T-helper 1 cell (primary cell): ENCODE measurements around the gene CTNNA2.

Experiments used
- DNase-seq, 5 donors: peaks; one replicate each; pipeline ENCODE4 v3.0.0-alpha.2; 2012 to 2020

Gene CTNNA2

DNA sequence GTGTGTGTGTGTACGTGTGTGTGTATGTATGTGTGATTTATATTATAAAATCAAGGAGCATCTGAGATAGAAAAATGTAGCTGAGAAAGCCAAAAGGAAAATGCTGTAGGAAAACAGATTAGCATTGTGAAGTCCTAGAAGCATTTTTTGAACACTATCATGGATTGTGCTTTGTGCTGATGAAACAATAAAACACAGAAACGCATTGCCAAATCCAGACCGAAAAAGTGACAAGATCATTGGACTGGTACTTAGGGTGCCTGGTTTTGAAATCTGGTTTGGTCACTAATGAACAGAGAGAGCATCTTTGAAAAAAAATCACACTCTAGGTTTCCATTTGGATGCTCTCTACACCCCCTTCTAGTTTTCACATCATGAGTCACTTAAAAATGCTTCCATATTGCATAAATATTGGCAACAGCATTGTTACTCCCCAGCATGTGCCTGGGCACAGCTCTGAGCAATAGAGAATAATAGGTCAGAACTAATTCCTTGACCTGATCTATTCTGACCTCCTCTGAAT, 1006.3 kb downstream of the CTNNA2 start:
- DNase-seq = no peak

DNA sequence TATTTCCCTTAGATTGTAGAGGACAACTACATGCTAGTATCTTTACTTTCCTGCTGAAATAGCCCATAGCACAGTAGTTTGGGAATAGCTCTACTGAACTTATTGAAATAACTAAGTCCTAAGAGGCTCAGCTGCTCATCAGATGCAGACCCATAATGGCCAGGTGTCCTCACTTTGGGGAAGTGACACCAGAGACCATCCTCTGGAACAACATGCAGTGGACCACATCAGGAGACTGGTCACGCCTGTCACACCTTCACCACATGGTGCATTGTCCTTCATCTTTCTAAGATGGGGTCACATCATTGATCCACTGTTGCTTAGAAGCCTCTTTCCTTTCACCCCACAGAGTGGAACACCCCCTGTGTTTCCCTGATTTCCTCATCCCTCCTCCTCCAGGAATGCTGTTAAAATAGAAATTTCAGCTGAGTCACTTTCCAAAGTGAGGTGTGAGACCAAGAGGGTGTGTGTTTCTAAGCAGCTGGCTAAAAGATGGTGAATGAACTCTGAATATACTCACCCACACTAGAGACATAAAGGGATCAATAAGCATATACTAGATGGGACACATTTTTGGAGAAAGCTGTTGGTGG, 1006.9 kb downstream of the CTNNA2 start:
- DNase-seq = no peak

DNA sequence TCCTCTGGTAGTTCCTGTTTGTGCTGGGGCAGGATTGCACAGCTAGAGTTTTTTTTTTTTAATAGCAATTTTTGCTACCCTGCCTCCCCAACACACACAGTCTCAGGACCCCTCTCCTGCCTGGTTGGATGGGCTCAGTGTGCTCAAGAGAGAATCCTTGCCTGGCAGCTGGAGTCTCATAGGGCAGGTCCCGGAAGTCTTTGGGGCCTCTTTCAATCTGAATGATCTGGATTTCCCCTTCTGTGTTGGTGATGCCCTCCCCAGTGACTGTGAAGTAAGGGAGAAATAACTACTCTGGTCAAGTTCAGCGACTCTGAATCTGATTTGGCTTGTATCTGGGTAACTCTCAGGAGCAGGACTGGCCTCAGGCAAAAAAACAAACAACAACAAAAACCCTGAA, 1012.3 kb downstream of the CTNNA2 start:
- no peak for DNase-seq

DNA sequence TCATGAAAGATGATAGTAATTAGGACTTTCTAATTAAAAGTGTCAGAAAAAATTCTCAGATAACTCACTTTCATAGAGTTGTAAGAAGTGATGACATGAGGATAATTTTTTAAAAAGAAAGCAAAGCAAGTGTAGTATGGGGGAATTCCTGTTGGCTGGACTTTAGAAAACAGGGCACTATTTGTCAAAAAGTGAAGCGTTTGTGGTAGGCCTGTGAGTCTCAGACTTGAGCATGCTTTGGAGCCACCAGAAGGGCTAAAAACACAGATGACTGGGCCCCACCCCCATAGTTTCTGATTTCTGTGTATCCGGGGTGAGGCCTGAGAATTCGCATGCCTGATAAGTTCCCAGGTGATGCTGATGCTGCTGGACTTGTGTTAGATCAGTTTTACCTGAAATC, 1014.3 kb downstream of the CTNNA2 start:
- no peak for DNase-seq

DNA sequence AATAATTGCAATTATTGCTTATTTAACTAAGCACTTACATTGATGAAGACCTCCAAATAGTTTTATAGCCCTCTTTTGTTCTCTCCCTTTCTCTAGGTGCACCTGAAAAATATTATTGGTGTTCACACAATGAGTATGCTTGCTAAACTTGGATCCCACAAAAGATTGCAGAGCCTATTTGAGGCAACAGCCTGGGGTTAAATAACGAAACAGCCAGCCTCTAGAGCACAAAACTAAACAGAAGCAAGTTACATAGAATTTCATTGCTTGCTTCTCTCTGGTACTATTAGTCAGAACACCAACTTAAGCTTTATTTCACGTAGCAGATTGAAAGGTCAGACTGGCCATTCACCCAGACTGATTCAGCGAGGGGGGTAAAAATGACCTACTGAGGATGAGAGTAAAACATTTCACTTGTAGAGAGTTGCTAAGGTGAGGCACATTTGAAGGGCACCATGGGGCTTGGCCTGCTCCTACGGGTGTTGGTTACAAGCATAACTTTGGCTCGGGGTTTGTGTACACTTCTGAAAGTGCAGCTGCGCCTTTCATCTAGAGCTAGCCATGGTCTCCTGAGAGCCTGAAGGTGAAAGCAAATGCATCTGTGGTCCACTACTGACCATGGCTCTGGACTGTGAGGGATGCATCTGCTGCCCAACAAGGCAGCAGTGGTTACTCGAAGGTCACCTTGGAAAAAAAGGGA, 1016.8 kb downstream of the CTNNA2 start:
- no peak for DNase-seq

DNA sequence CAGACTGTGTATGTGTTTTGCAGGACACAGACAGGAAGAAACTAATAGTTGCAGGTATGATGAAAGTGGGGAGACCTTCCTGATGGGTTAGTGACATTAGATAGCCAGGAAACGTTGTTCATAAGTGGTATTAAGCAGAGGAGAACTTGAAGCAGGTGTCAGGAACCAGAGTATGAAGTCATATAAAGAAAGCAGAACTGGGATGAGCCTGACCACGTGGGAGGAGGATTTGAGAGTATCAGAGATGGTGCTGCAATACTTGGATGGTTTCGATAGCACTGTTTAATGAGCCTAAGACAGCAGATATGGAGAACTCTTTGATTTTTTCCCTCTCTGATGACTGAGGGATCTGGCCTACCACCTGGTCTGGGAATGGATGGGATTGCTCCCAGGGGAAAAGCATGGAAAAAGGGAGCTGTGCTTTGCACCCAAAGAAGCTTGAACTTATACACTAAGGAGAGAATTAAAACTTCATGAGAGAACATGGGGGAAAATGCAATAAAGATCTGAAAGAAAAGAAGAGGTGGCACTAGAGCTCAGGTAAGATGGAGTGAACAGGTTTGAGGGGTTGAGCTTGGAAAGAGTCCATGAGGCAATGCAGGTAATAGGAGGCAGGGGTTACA, 1017.7 kb downstream of the CTNNA2 start:
- DNase-seq = no peak

DNA sequence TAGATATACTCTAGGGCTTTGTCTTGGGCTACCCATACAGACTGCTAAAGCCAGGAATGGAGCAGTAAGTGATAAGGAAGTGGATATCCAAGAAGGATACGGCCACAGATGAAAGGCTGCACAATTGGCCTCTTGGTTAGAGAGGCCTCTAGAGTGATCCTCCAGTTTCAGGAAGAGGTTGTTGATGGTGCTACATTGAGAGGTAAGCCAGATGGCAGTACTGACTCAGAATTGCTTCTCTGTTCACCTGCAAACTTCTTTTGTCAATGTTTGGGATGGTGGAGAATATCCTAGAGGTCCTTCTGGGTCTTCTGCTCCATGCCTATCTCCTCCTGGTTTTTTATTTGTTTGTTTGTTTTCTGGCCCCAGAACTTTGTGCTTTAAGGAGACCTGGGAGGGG, 1018.5 kb downstream of the CTNNA2 start:
- DNase-seq = no peak

DNA sequence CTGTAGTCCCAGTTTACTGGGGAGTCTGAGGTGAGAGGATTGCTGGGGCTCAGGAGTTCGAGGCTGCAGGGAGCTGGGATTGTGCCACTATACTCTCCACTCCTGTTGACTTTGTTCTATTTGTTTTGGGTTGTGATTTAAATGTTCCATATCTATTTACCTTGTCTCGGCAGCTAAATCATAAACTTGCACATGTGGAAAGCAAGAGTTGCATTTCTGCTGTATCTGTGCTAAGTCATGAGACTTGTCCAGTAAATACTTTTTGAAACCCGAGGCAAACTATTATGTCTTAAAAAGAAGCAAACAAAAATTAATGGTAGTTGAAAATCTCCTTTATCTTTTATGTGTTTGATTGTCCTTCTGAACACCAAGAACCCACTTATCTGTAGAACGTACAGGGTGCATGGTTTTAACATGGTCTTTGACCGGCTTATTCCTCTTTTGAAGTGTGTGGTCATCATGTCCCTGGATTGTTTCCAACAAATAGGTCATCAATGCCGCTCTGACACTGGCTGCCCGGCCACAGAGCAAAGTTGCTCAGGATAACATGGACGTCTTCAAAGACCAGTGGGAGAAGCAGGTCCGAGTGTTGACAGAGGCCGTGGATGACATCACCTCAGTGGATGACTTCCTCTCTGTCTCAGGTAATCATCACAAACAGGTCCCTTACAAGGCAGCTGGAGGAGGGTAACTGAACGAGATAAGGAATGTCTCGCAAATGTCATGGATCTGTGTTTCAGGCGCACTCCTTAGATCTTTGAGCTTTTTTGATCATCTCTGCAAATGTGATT, 1032.8 kb downstream of the CTNNA2 start:
- no peak for DNase-seq

DNA sequence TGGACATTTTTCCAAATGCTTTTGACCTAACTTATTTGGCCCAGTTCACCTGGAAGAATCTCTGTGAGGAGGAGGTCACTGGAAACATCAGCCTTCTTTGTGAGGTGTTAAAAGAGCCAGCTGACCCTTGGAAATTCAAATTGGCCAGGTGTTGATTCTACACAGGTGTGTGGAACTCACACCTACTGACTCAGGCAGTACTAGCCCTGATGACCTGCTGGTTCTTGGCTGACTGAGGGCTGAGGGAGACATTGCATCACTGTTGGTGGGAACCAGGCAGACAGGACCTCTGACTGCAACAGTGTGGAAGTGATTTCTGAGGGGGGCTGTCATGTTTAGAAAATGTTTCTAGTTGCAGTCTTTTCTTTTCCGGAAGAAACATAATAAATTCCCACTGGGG, 1033.9 kb downstream of the CTNNA2 start:
- no peak for DNase-seq

DNA sequence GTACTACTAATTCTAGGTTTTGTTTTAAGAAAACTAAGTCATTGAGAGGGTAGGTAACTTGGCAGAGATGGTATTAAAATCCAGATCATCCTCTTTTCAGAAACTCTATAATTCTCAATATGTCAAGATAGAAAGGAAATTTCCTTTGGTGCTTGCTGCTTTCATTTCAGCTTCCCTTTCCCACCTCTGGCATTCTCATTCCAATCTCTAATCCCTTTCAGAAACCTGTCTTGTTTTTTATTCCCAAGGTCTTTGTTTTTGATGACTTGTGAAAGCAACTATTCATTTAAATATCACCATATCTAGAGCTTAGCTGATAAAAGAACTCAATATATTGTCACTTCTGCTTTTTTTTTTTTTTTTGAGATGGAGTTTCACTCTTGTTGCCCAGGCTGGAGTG, 1034.5 kb downstream of the CTNNA2 start:
- DNase-seq = no peak

DNA sequence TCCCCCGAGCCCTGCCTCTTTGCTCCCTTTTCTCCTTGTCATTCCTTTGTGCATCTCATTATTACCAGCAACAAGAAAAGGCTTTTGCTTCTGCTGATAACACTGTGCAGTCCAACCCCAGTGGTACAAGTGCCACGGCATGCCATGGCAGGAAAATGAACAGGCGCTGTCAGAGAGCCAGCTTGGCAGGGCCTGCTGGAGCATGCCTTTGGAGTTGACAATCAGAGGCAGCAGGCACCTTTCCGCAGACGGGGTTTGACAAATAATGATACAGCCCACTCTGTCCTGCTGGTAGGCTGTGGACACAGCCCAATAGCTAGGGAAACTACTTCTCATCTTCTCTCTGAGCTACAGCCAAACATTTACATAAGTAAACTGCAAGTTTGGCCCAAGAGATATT, 1035.6 kb downstream of the CTNNA2 start:
- DNase-seq = no peak

DNA sequence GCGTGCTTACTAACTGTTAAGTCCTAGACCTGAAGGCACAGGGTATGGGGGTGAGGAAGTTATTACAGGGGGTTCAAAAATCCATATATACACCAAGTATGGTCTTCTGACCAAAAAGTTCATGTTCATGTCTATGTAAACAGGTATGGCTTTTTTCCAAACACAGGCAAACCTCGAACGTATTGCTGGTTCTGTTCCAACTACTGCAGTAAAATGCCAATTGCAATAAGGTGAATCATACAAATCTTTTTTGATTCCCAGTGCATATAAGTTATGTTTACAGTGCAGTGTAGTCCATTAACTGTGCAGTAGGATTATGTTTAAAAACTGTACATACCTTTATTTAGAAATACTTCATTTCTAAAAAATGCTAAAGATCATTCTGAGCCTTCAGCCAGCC, 1037.0 kb downstream of the CTNNA2 start:
- no peak for DNase-seq

DNA sequence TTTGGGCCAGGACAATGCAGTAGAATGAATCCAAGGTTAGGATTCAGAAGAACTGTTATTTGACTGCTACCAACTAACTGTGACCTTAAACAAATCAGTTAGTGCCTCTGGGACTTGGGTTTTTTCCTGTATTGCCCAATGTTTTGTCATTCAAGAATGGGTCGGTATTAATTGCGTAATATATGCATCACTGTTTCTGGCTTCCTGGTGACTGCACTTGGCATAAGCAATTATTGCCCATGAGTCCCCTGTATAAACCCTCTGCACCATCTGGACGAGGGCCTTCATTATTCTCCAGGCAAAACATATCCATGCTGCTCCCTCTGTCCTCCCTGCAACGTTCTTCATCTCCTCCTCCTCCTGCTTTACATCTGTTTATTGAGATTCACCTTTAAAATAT, 1047.5 kb downstream of the CTNNA2 start:
- no peak for DNase-seq

DNA sequence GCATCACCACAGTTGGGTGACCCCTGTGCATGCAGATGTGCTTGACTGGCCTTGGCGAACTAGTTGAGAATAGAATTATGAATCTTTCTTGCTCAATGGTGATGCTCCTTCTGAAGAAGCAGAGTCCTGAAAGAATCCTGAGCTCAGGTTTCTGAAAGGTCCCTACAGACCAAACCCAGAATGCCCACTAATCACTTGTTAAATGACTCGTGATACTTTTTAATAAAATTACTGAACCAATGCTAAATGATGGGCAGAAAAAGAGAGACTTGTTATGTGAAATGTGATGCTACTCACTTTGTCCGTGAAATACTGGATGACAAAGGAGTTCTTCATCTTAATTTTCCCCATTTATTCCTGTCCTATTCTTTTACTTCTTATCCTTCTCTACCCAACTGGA, 1055.2 kb downstream of the CTNNA2 start:
- DNase-seq = no peak

DNA sequence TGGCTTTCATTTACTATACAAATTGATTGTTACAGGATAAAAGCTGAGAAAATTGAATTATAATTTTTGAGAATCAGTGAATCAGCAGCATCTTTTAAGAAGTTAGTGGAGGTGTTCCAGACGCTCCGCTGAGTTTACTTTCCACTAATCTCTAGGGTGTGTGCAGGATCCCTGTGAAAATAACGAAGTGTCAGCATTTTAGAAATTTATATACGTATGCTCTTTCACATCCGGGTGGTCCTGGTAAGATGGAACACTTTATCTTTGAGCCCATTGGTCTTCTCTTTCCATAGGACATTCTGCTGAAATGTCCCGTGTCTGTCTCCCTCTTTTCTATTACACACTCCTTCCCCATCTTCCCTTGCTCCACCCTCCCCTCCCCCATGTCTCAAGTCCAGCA, 1060.3 kb downstream of the CTNNA2 start:
- no peak for DNase-seq

DNA sequence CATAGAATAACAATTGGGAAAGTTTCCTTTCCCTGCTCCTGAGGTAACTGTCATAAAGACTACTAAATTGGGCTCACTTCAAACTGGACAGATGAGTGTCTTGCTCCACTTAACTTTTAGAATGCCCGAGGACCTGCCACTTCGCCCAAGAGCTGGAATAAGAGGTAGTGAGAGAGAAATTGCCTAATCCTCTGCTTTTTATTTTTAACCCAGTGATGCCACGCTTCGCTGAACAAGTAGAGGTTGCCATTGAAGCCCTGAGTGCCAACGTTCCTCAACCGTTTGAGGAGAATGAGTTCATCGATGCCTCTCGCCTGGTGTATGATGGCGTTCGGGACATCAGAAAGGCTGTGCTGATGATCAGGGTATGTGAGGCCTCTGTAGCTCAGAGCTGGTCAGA, 1061.1 kb downstream of the CTNNA2 start:
- DNase-seq = no peak

DNA sequence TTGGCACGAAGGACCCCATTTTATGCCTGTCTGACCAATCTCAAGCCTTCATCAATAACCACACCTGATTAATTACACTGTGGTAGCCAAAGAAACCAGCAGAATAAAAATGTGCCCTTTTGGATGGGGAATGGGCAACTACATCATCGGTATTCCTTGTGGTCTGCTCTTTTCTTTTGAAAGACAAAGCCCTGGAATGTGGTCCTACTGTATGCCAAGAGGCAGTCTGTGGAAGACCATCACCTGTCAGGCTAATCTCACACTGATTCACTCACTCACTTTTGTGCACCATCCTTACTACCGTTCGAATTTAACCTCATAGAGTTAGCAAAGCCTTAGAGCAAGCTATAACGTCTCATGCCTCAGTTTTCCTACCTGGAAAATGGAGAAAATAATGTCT, 1066.9 kb downstream of the CTNNA2 start:
- DNase-seq = no peak

DNA sequence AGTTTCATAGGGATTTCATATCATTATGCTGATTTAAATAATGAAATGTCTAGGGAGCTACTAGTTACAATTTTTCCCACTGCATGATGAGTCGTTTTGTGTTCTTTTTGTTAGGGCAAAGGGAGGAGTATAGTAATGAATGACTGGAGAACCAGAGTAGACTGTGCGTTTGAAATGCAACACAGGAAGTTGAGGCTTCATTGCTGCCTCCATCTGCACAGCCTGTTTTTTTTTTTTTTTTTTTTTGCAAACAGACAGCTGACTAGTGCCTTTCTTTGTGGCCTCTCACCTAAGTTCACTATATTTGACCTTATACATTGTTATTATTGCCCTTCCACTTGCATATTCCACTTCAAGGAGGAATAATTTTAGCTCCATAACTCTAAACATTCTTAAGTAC, 1078.4 kb downstream of the CTNNA2 start:
- DNase-seq = no peak

DNA sequence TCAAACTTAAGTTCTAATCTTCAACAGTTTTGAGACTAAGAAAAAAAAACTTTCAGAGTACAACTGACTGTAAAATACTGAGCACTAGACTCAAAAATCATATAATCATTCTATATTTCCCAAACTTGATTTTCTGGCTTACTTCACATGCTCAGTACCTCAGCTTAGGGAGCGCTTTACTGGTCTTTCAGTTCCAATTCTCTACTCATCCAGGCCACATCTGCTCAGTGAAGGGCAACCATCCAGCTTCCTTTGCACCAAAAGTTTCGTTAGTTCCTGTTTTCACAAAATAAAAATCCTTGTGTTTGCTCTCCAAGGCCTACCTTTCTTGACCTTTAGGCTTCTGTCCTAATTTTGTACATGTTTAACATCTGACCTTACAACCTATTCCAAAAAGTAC, 1079.3 kb downstream of the CTNNA2 start:
- no peak for DNase-seq

DNA sequence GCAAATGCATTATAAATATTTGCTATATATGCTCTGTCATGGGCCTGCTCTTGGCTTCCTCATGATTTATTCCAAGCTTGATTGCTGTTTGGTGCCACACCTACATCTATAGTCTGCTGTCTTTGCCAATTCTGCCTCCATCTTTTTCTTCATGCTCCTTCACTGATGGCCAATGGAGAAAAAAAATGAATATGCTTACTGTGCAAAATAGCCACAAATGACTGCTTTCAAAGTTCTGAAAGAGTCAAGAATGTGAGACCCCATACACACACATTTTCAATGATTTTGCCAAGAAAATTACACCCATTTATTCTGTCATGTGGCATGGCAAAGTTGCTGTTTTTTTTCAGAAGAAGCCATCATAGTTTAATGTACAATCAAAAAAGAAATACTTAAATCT, 1097.3 kb downstream of the CTNNA2 start:
- no peak for DNase-seq

DNA sequence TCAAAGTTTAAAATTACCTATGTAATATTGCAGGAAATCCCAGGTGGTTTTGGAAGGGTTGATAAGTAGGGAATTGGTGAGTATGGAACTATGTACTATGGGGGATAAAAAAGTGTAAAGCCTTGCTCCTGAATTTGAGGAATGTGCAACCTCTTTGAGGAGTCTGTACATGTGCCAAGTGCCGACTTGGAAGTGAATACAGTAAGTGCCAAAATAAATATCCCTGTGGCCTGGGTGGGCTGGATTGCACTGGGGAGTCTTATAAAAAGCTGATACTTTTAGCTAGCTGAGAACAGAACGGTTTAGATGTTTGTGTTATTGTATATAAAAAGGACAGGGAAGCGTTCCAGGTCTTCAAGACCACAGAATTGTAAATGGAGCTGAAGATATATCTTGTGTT, 1108.8 kb downstream of the CTNNA2 start:
- no peak for DNase-seq

DNA sequence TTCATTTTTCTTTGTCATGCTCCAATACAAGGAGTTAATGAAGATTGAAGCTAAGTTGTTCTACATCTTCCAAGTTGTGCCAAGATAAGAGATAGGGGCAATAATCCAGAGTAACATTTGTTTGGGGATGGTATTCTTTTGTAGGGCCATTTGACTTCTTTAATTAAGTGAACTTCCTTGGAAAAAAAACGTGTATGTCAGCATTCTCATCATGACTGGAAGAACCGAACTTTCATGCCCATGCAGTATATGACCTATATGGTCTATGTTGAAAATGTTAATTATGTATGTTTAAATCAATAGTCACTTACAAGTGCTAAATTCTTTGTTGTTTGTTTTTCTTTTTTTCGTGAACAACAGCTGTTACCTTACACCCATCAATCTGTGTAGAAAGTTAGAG, 1111.2 kb downstream of the CTNNA2 start:
- no peak for DNase-seq

DNA sequence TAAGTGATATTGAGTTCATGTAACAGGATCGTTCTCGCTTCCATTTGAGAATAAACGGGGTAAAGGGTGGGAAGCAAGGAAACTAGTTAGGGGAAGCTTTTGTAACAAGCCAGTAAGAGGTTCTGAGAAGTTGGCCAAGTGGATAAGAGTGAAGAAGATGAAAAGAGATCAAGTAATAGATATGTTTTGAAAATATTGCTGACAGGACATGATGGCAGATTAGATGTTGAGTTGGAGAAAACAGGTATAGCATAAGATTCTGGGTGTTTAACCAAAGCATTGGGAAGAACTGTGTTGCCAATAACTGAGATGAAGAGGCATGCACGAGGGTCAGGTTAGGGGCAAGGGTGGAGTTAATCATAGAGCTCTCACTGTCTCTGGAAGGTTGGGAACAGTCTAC, 1121.7 kb downstream of the CTNNA2 start:
- DNase-seq = no peak

DNA sequence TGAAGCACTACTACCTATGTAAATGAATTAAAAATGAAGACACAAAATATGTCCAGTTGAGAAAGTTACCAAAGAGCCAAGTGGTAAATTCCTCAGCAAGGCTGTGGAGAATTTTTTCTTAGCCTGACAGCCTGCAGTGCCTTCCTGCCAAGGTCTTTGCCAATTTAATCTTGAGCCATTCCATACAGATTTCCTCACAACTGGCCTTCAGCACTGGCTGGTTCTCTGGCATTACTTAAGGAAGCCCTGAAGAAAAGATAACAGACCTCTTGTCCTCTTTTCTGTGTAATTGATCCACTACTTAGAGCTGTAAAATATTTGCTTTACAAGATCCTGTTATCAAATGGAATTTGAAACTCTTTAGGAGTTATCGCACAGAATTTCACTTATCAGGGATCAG, 1125.9 kb downstream of the CTNNA2 start:
- no peak for DNase-seq
